ENCODE measurements around the gene GFI1. TPM values are rescaled to one million over a fixed set of nuclear protein-coding genes. Genes with fewer than 3 reads are reported as not detected.

GFI1 gene
- total and polyA plus RNA-seq, 2 of the 13 experiments (the other 11 are each of a cell fraction or from before 2014, with no cell fraction given): 10.3 to 10.5 TPM

GRCh38 chr1:92479587-92479986 lies 7.1 kb downstream of the GFI1 start:
- no peak for FAIRE-seq
- Histone ChIP-seq H4K20me1 (ENCODE audit: insufficient read depth, low read length) (no peaks in the 10 kb centered on the region), H3K4me3 (replicated peaks in 1 of 3; ENCODE audit: insufficient read depth in 1 of 3, low read depth in 2 of 3, low read length in 3 of 3) (no peak overlapping the region), H3K27me3 (ENCODE audit: control insufficient read depth in 1 of 2, insufficient read depth in 2 of 2, low read length in 2 of 2) (no peaks in the 10 kb centered on the region), H3K9ac (ENCODE audit: insufficient read depth, low read depth, low read length) (no peak overlapping the region), H3K4me2 (ENCODE audit: low read depth, low read length) (no peak overlapping the region), H3K79me2 (ENCODE audit: insufficient read depth, low read length) (no peaks in the 10 kb centered on the region), H2AFZ (ENCODE audit: low read length) (no peak overlapping the region), H3K9me3 (ENCODE audit: low read length) (no peaks in the 10 kb centered on the region), H3K4me1 (ENCODE audit: insufficient read depth, low read length) (peaks cover 11% of the 10 kb centered on the region), H3K27ac (ENCODE audit: extremely low read length, insufficient read depth, low read length) (no peak overlapping the region), H3K36me3 (replicated peaks in 1 of 2; ENCODE audit: control insufficient read depth in 1 of 2, insufficient read depth in 2 of 2, low read length in 2 of 2) (peaks cover 2 to 23% of the 10 kb centered on the region in 2 experiments)
- DNase-seq (ENCODE audit: low spot score): no peak
- ChIA-PET POLR2A (no interaction called here), CTCF (ENCODE audit: low intra/inter-chr PET ratio, low total read pairs) (no interaction called here)
- no peak for TF ChIP-seq ZNF687 (CRISPR knock-in tag; IDR thresholded peaks at IDR 0.05)
- no peak for TF ChIP-seq ZNF878 (CRISPR knock-in tag; IDR thresholded peaks at IDR 0.05)
- no peak for TF ChIP-seq PCBP1 (IDR thresholded peaks at IDR 0.05; ENCODE audit: borderline replicate concordance, low read depth, low read length)
- no peak for TF ChIP-seq THRA (CRISPR knock-in tag; IDR thresholded peaks at IDR 0.05; ENCODE audit: borderline replicate concordance)
- TF ChIP-seq TFE3 (CRISPR knock-in tag; IDR thresholded peaks at IDR 0.05): no peak
- TF ChIP-seq KAT8 (CRISPR knock-in tag; IDR thresholded peaks at IDR 0.05): no peak
- no peak for TF ChIP-seq TRIM22 (IDR thresholded peaks at IDR 0.05)
- no peak for TF ChIP-seq SMAD9 (CRISPR knock-in tag; IDR thresholded peaks at IDR 0.05)
- no peak for TF ChIP-seq SMC3 (IDR thresholded peaks at IDR 0.05; ENCODE audit: low read length)
- no peak for TF ChIP-seq KMT2A (CRISPR knock-in tag; IDR thresholded peaks at IDR 0.05)
- no peak for TF ChIP-seq RNF2 (conservative IDR thresholded peaks at IDR 0.05; ENCODE audit: low read depth)
- TF ChIP-seq ZMAT3 (CRISPR knock-in tag; conservative IDR thresholded peaks at IDR 0.05): no peak
- in situ Hi-C loops (cut with HindIII; ENCODE audit: extremely low pct_ligation_motif_present, low pct_unique_long_range_greater_than_20kb): no loop called here
- intact Hi-C loops (cut with micrococcal nuclease; ENCODE audit: unreplicated experiment): no loop called here
- ATAC-seq: no peak
- WGBS (ENCODE audit: low lambda C conversion rate): 93% methylated on average over 9 of the region's 9 CpGs
- no TSS peak for BruUV-seq (replicated peaks)

All from HepG2 (cell line).